ENCODE data around the gene CACTIN. TPM values are rescaled to one million over a fixed set of nuclear protein-coding genes. Genes with fewer than 3 reads are reported as not detected.

The CACTIN gene
- total RNA-seq, 2 experiments from 2014 or later, result 25.8 to 25.9 TPM

- H3K9me3 Mint-ChIP-seq, result no peaks in the 10 kb centered on the region
- H3K4me3 ChIP-seq (ENCODE audit: low read length), result no peak overlapping the region
- POLR2A ChIA-PET, result no interaction called here
- H3K4me3 Mint-ChIP-seq, result no peak overlapping the region
- ATAC-seq (ENCODE audit: poor library complexity) (no peak), DNase-seq (no peak)
- no peak overlapping the region for H3K27ac Mint-ChIP-seq
- no peaks in the 10 kb centered on the region for H3K27me3 ChIP-seq (ENCODE audit: control insufficient read depth in 1 of 2, insufficient read depth in 2 of 2, low read length in 2 of 2)
- H3K36me3 ChIP-seq (ENCODE audit: insufficient read depth, low read length), result peaks cover 23% of the 10 kb centered on the region
- H3K4me1 ChIP-seq (ENCODE audit: insufficient read depth, low read length), result no peaks in the 10 kb centered on the region
- H3K4me1 Mint-ChIP-seq (ENCODE audit: low read depth), result no peaks in the 10 kb centered on the region
- CTCF ChIA-PET, result no interaction called here
- H3K36me3 Mint-ChIP-seq (ENCODE audit: low read depth), result peaks cover 23% of the 10 kb centered on the region
- TF ChIP-seq CTCF (IDR thresholded peaks at IDR 0.05), result no peak
- H3K9me3 ChIP-seq (ENCODE audit: control insufficient read depth in 1 of 2, insufficient read depth in 1 of 2, low read length in 2 of 2), result no peaks in the 10 kb centered on the region
- no peaks in the 10 kb centered on the region for H3K27me3 Mint-ChIP-seq
- no peak overlapping the region for H3K27ac ChIP-seq (ENCODE audit: low read depth in 1 of 2, low read length in 2 of 2)
- intact Hi-C loops (cut with DNase I, micrococcal nuclease), result no loop called here
Measured at GRCh38 chr19:3638208-3639193, 11.9 kb upstream of the CACTIN start.

DNA sequence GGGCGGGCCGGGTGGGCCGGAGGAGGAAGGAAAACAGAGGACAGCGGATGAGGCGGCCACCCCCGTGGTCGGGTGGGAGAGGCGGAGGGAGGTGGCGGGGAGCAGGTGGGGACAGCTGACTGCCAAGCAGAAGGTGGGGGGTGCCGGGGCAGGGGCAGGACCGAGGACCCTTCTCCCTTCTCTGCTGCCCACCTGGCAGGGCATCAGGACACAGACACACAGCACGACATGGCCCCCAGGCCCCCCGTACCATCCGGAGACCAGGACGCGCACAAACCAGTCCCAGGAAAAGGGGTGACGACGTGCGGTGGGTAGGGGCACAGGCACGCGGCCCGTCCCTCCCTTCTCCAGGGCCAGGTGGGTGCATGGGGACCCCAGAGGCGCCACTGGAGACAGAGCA lies 11.0 kb upstream of the CACTIN start:
- Mint-ChIP-seq H3K9me3 (no peaks in the 10 kb centered on the region), H3K4me3 (no peak overlapping the region), H3K27me3 (no peaks in the 10 kb centered on the region), H3K4me1 (ENCODE audit: low read depth) (no peaks in the 10 kb centered on the region), H3K27ac (no peak overlapping the region), H3K36me3 (ENCODE audit: low read depth) (peaks cover 22% of the 10 kb centered on the region)
- Histone ChIP-seq H3K27me3 (ENCODE audit: control insufficient read depth in 1 of 2, insufficient read depth in 2 of 2, low read length in 2 of 2) (no peaks in the 10 kb centered on the region), H3K36me3 (ENCODE audit: insufficient read depth, low read length) (peaks cover 19% of the 10 kb centered on the region), H3K4me1 (ENCODE audit: insufficient read depth, low read length) (no peaks in the 10 kb centered on the region), H3K27ac (ENCODE audit: low read depth in 1 of 2, low read length in 2 of 2) (no peak overlapping the region), H3K9me3 (ENCODE audit: control insufficient read depth in 1 of 2, insufficient read depth in 1 of 2, low read length in 2 of 2) (no peaks in the 10 kb centered on the region), H3K4me3 (ENCODE audit: low read length) (no peak overlapping the region)
- no peak for DNase-seq
- ChIA-PET CTCF (no interaction called here), POLR2A (no interaction called here)
- no peak for ATAC-seq (ENCODE audit: poor library complexity)
- TF ChIP-seq CTCF (IDR thresholded peaks at IDR 0.05), result no peak
- intact Hi-C loops (cut with DNase I, micrococcal nuclease), result no loop called here

GRCh38 chr19:3636962-3637361 lies 10.4 kb upstream of the CACTIN start:
- intact Hi-C loops (cut with DNase I, micrococcal nuclease), result no loop called here
- ChIA-PET POLR2A (no interaction called here), CTCF (no interaction called here)
- H3K4me1 Mint-ChIP-seq (ENCODE audit: low read depth), result no peaks in the 10 kb centered on the region
- no peak overlapping the region for H3K27ac Mint-ChIP-seq
- no peaks in the 10 kb centered on the region for H3K27me3 Mint-ChIP-seq
- Histone ChIP-seq H3K27me3 (ENCODE audit: control insufficient read depth in 1 of 2, insufficient read depth in 2 of 2, low read length in 2 of 2) (no peaks in the 10 kb centered on the region), H3K4me3 (ENCODE audit: low read length) (no peak overlapping the region), H3K27ac (ENCODE audit: low read depth in 1 of 2, low read length in 2 of 2) (no peak overlapping the region), H3K36me3 (ENCODE audit: insufficient read depth, low read length) (peaks cover 14% of the 10 kb centered on the region), H3K9me3 (ENCODE audit: control insufficient read depth in 1 of 2, insufficient read depth in 1 of 2, low read length in 2 of 2) (no peaks in the 10 kb centered on the region), H3K4me1 (ENCODE audit: insufficient read depth, low read length) (no peaks in the 10 kb centered on the region)
- peaks cover 20% of the 10 kb centered on the region for H3K36me3 Mint-ChIP-seq (ENCODE audit: low read depth)
- TF ChIP-seq CTCF (IDR thresholded peaks at IDR 0.05), result no peak
- H3K4me3 Mint-ChIP-seq, result no peak overlapping the region
- no peaks in the 10 kb centered on the region for H3K9me3 Mint-ChIP-seq
- no peak for ATAC-seq (ENCODE audit: poor library complexity)
- no peak for DNase-seq
